Measurements from ENCODE around the gene ZC3H11A. TPM values are rescaled to one million over a fixed set of nuclear protein-coding genes. Genes with fewer than 3 reads are reported as not detected.

ZC3H11A gene
- total RNA-seq, 1 donor from 2014 or later = 84.5 TPM

GRCh38 chr1:203794764-203795440 is 521 bp upstream of the ZC3H11A start:
- Histone ChIP-seq H3K4me3 (peak overlapping the region; percentile 87), H3K27me3 (no peaks in the 10 kb centered on the region), H3K36me3 (no peaks in the 10 kb centered on the region), H3K4me1 (peaks cover 37% of the 10 kb centered on the region), H3K27ac (peak overlapping the region; percentile 93), H3K9me3 (no peaks in the 10 kb centered on the region)
- ATAC-seq (no peak), DNase-seq (no peak)
- intact Hi-C loops (cut with DNase I) = no loop called here
- TF ChIP-seq CTCF (IDR thresholded peaks at IDR 0.05) = no peak

- Histone ChIP-seq H3K27ac (peak overlapping the region; percentile 93), H3K9me3 (no peaks in the 10 kb centered on the region), H3K4me1 (peaks cover 48% of the 10 kb centered on the region), H3K36me3 (no peaks in the 10 kb centered on the region), H3K27me3 (no peaks in the 10 kb centered on the region), H3K4me3 (peak overlapping the region; percentile 87)
- no peak for TF ChIP-seq CTCF (IDR thresholded peaks at IDR 0.05)
- DNase-seq (peak; percentile 66), ATAC-seq (peak; percentile 39)
- intact Hi-C loops (cut with DNase I) = no loop called here
Observed at GRCh38 chr1:203796236-203796605, 798 bp downstream of the ZC3H11A start.

GRCh38 chr1:203797216-203797615 is 1.8 kb downstream of the ZC3H11A start:
- no peak for TF ChIP-seq CTCF (IDR thresholded peaks at IDR 0.05)
- no peaks in the 10 kb centered on the region for H3K9me3 ChIP-seq
- H3K4me1 ChIP-seq = peaks cover 48% of the 10 kb centered on the region
- DNase-seq (no peak), ATAC-seq (no peak)
- no peaks in the 10 kb centered on the region for H3K36me3 ChIP-seq
- no peak overlapping the region for H3K27ac ChIP-seq
- intact Hi-C loops (cut with DNase I) = no loop called here
- peak overlapping the region; percentile 87 for H3K4me3 ChIP-seq
- H3K27me3 ChIP-seq = no peaks in the 10 kb centered on the region

GRCh38 chr1:203797948-203798655 is 2.7 kb downstream of the ZC3H11A start:
- Histone ChIP-seq H3K9me3 (no peaks in the 10 kb centered on the region), H3K36me3 (peaks cover 3% of the 10 kb centered on the region), H3K4me3 (no peak overlapping the region), H3K4me1 (peaks cover 48% of the 10 kb centered on the region), H3K27me3 (no peaks in the 10 kb centered on the region), H3K27ac (no peak overlapping the region)
- ATAC-seq (no peak), DNase-seq (no peak)
- intact Hi-C loops (cut with DNase I) = no loop called here
- no peak for TF ChIP-seq CTCF (IDR thresholded peaks at IDR 0.05)

- no peak for ATAC-seq
- TF ChIP-seq CTCF (IDR thresholded peaks at IDR 0.05) = no peak
- Histone ChIP-seq H3K9me3 (no peaks in the 10 kb centered on the region), H3K4me1 (peaks cover 48% of the 10 kb centered on the region), H3K27me3 (no peaks in the 10 kb centered on the region), H3K36me3 (peaks cover 14% of the 10 kb centered on the region), H3K4me3 (no peak overlapping the region), H3K27ac (no peak overlapping the region)
- intact Hi-C loops (cut with DNase I) = no loop called here
- no peak for DNase-seq
Observed at GRCh38 chr1:203799157-203799556, 3.7 kb downstream of the ZC3H11A start.

Data from upper lobe of right lung (tissue), 1 donor.